SH-SY5Y (cell line): ENCODE measurements around the gene PRKAG3.

Source experiments
- GATA2 ChIP-seq: IDR thresholded peaks from 2 replicates; pipeline ENCODE4 v1.6.1; 2011; ENCODE audit warnings: mild to moderate bottlenecking, low read depth, low read length
- GATA3 ChIP-seq: IDR thresholded peaks from 2 replicates; pipeline ENCODE4 v1.6.1; 2011; ENCODE audit warnings: low read depth, mild to moderate bottlenecking, low read length, moderate library complexity

- TF ChIP-seq GATA2 (no peak), GATA3 (no peak)
Measured at GRCh38 chr2:218828477-218828778, 3.2 kb downstream of the PRKAG3 start.
